HCT116 (cell line): Measurements from ENCODE around the gene MYO1A. TPM values are rescaled to one million over a fixed set of nuclear protein-coding genes. Genes with fewer than 3 reads are reported as not detected.

Experiments used
- ATAC-seq: fragments of 200-7000 bp; cut with Tn5 transposase; 2 replicates; pipeline ENCODE4 v1.9.1; 2020; ENCODE audit warnings: mild to moderate bottlenecking, moderate library complexity
- BruUV-seq: library from RNA; stranded (reverse); fragments of 400-500 nt; replicated peaks from 2 replicates; lab custom pipeline; 2021; lab: Mats Ljungman, UMichigan
- CTCF ChIA-PET: fragments of 300-600 bp; sonication (Branson Sonifier 250); formaldehyde crosslinking; loops from one replicate; lab custom pipeline; 2021; ENCODE audit warnings: antibody characterized with exemption; lab: Charles Lee
- POLR2A ChIA-PET: fragments of 300-600, 350-600 bp; sonication (Branson Sonifier 250); formaldehyde crosslinking; loops from one replicate; lab custom pipeline; 2021; ENCODE audit warnings: antibody characterized with exemption; lab: Charles Lee
- RAD21 ChIA-PET, 2 experiments: fragments of 300-600 bp; sonication (Branson Sonifier 250); formaldehyde crosslinking; loops; one replicate each; lab custom pipeline; 2023; ENCODE audit warnings: low total read pairs in 2 of 2; ENCODE audit not compliant: uncharacterized antibody in 2 of 2, unreplicated experiment in 2 of 2, low non-redundant PET in 1 of 2; lab: Charles Lee
- DNase-seq: peaks from one replicate; pipeline ENCODE4 v3.0.0-alpha.2; 2010; ENCODE audit warnings: low read depth, low spot score
- H2AFZ ChIP-seq: fragments of 200-600 bp; shearing (Covaris generic), sonication (generic); 2 replicates; pipeline ENCODE4 v1.6.1; 2017; ENCODE audit warnings: low read depth, mixed run types, mixed read lengths, antibody characterized with exemption, low read length; ENCODE audit not compliant: poor library complexity, severe bottlenecking
- H3K27ac ChIP-seq: 2 replicates; pipeline ENCODE4 v1.5.1; 2012; ENCODE audit warnings: low read depth, low read length
- H3K27me3 ChIP-seq: fragments of 200-600 bp; sonication (generic); 2 replicates; pipeline ENCODE4 v1.6.1; 2016; ENCODE audit warnings: mixed run types, low read length, mixed read lengths; ENCODE audit not compliant: insufficient read depth
- H3K36me3 ChIP-seq, 2 experiments: fragments of 200-500 bp in 1 of 2; fragments of 200-600 bp in 1 of 2; sonication (Bioruptor generic) in 1 of 2; sonication (generic) in 1 of 2; 2 replicates each; pipeline versions ENCODE4 v1.5.1 to v1.6.1; 2014 to 2016; ENCODE audit warnings: low read length in 2 of 2, inconsistent platforms in 1 of 2, mixed read lengths in 1 of 2, mixed run types in 1 of 2; ENCODE audit not compliant: insufficient read depth in 2 of 2, control insufficient read depth in 1 of 2
- H3K4me1 ChIP-seq, 2 experiments: fragments of 200-600 bp in 1 of 2; sonication (generic) in 1 of 2; 2 replicates each; pipeline versions ENCODE4 v1.5.1 to v1.6.1; 2012 to 2017; ENCODE audit warnings: low read length in 2 of 2, inconsistent platforms in 1 of 2, mild to moderate bottlenecking in 1 of 2, mixed read lengths in 1 of 2, mixed run types in 1 of 2, moderate library complexity in 1 of 2; ENCODE audit not compliant: insufficient read depth in 2 of 2, control insufficient read depth in 1 of 2
- H3K4me2 ChIP-seq: fragments of 200-600 bp; sonication (generic); 2 replicates; pipeline ENCODE4 v1.6.1; 2017; ENCODE audit warnings: mixed run types, low read length, mixed read lengths
- H3K4me3 ChIP-seq, 2 experiments: fragments of 200-600 bp in 1 of 2; sonication (generic) in 1 of 2; replicated peaks in 1 of 2; 2 replicates each; pipeline ENCODE4 v1.5.1; 2011 to 2016; ENCODE audit warnings: low read length in 2 of 2, control low read depth in 1 of 2, low read depth in 1 of 2, mild to moderate bottlenecking in 1 of 2, mixed read lengths in 1 of 2, mixed run types in 1 of 2
- H3K79me2 ChIP-seq: fragments of 200-600 bp; sonication (generic); 2 replicates; pipeline ENCODE4 v1.6.1; 2017; ENCODE audit warnings: mild to moderate bottlenecking, mixed run types, low read length, moderate library complexity, mixed read lengths; ENCODE audit not compliant: insufficient read depth
- H3K9ac ChIP-seq: fragments of 200-600 bp; sonication (generic); 2 replicates; pipeline ENCODE4 v1.6.1; 2016; ENCODE audit warnings: low read length, mixed read lengths
- H3K9me2 ChIP-seq: fragments of 200-600 bp; sonication (generic), shearing (Covaris generic); 2 replicates; pipeline ENCODE4 v1.6.1; 2017; ENCODE audit warnings: mixed run types, mild to moderate bottlenecking, moderate library complexity; ENCODE audit not compliant: insufficient read depth
- H3K9me3 ChIP-seq, 2 experiments: fragments of 200-500 bp in 1 of 2; fragments of 200-600 bp in 1 of 2; sonication (Bioruptor generic) in 1 of 2; sonication (generic) in 1 of 2; 2 replicates each; pipeline ENCODE4 v1.6.1; 2014 to 2017; ENCODE audit warnings: low read length in 2 of 2, mixed read lengths in 2 of 2, inconsistent platforms in 1 of 2, low read depth in 1 of 2, mild to moderate bottlenecking in 1 of 2, mixed run types in 1 of 2, moderate library complexity in 1 of 2; ENCODE audit not compliant: control insufficient read depth in 1 of 2, insufficient read depth in 1 of 2
- H4K20me1 ChIP-seq: fragments of 200-600 bp; sonication (generic), shearing (Covaris generic); 2 replicates; pipeline ENCODE4 v1.6.1; 2017; ENCODE audit warnings: mixed run types, mild to moderate bottlenecking, moderate library complexity; ENCODE audit not compliant: insufficient read depth
- ATF3 ChIP-seq: IDR thresholded peaks from 2 replicates; pipeline ENCODE4 v1.6.1; 2012
- CBX3 ChIP-seq: IDR thresholded peaks from 2 replicates; pipeline ENCODE4 v1.6.1; 2012; ENCODE audit warnings: low read depth
- CEBPB ChIP-seq: IDR thresholded peaks from 2 replicates; pipeline ENCODE4 v1.6.1; 2012; ENCODE audit warnings: low read depth
- ELF1 ChIP-seq: IDR thresholded peaks from 2 replicates; pipeline ENCODE4 v1.6.1; 2012; ENCODE audit warnings: low read depth, borderline replicate concordance
- EZH2 ChIP-seq: fragments of 200-600 bp; sonication (generic); IDR thresholded peaks from 2 replicates; pipeline ENCODE4 v1.6.1; 2017; ENCODE audit warnings: antibody characterized with exemption, mixed run types
- EZH2phosphoT487 ChIP-seq: fragments of 200-600 bp; IDR thresholded peaks from 2 replicates; pipeline ENCODE4 v1.6.1; 2018; ENCODE audit warnings: antibody characterized with exemption, borderline replicate concordance
- FOSL1 ChIP-seq: IDR thresholded peaks from 2 replicates; pipeline ENCODE4 v1.6.1; 2012; ENCODE audit warnings: low read depth
- JUND ChIP-seq: IDR thresholded peaks from 2 replicates; pipeline ENCODE4 v1.6.1; 2012
- MAX ChIP-seq: IDR thresholded peaks from 2 replicates; pipeline ENCODE4 v1.6.1; 2012
- POLR2A ChIP-seq: IDR thresholded peaks from 2 replicates; pipeline ENCODE4 v1.7.0; 2011; ENCODE audit warnings: borderline replicate concordance; ENCODE audit not compliant: insufficient read depth, insufficient read length; ENCODE audit errors: extremely low read depth
- POLR2AphosphoS5 ChIP-seq: IDR thresholded peaks from 2 replicates; pipeline ENCODE4 v1.6.1; 2011; ENCODE audit warnings: mild to moderate bottlenecking, low read depth, low read length, moderate library complexity
- RAD21 ChIP-seq: IDR thresholded peaks from 2 replicates; pipeline ENCODE4 v1.6.1; 2012; ENCODE audit warnings: low read depth, mild to moderate bottlenecking
- SIN3A ChIP-seq: IDR thresholded peaks from 2 replicates; pipeline ENCODE4 v1.6.1; 2012; ENCODE audit warnings: low read depth
- SP1 ChIP-seq: IDR thresholded peaks from 2 replicates; pipeline ENCODE4 v1.6.1; 2012; ENCODE audit warnings: low read depth
- SRF ChIP-seq: IDR thresholded peaks from 2 replicates; pipeline ENCODE4 v1.6.1; 2012; ENCODE audit warnings: low read depth
- TCF7L2 ChIP-seq: IDR thresholded peaks from 2 replicates; pipeline ENCODE4 v1.7.0; 2011; ENCODE audit warnings: borderline replicate concordance, inconsistent platforms; ENCODE audit not compliant: insufficient read depth, insufficient read length; ENCODE audit errors: extremely low read depth
- ZFX ChIP-seq: fragments of 450-650 bp; IDR thresholded peaks from 2 replicates; pipeline ENCODE4 v1.6.1; 2017
- intact Hi-C: fragments of 100-400 bp; cut with micrococcal nuclease; formaldehyde crosslinking; loops from 2 replicates; pipeline ENCODE4 v1.10.0; 2022
- total RNA-seq: library from RNA; stranded (reverse); gene quantifications from one replicate; pipeline ENCODE4 v1.2.1, GENCODE V29; 2021; ENCODE audit not compliant: unreplicated experiment
- TF ChIP-seq, protein P1 (sequence below): IDR thresholded peaks from 2 replicates; pipeline ENCODE4 v1.6.1; 2011; ENCODE audit warnings: mild to moderate bottlenecking, low read length, moderate library complexity; ENCODE audit not compliant: insufficient replicate concordance; ENCODE audit errors: extremely low read depth
- TF ChIP-seq, protein P2 (sequence below), 3 experiments: fragments of 200-600 bp in 1 of 3; sonication (generic) in 1 of 3; IDR thresholded peaks in 2 of 3; conservative IDR thresholded peaks in 1 of 3; 2 replicates each; pipeline ENCODE4 v1.5.1; 2012 to 2017; ENCODE audit warnings: low read depth in 2 of 3, low read length in 2 of 3, antibody characterized with exemption in 1 of 3, borderline replicate concordance in 1 of 3, control low read depth in 1 of 3, mild to moderate bottlenecking in 1 of 3, mixed read lengths in 1 of 3, mixed run types in 1 of 3, moderate library complexity in 1 of 3; ENCODE audit not compliant: insufficient read depth in 1 of 3

MYO1A gene
- total RNA-seq, 1 experiment from 2014 or later: 0.76 TPM

GRCh38 chr12:57010627-57011247 lies 39.2 kb downstream of the MYO1A start:
- intact Hi-C loops: no loop called here
- H3K27ac ChIP-seq: no peak overlapping the region
- no peaks in the 10 kb centered on the region for H3K9me2 ChIP-seq
- no peaks in the 10 kb centered on the region for H4K20me1 ChIP-seq
- TF ChIP-seq SRF: no peak
- TF ChIP-seq JUND: no peak
- no peak for TF ChIP-seq ELF1
- TF ChIP-seq ZFX: no peak
- TF ChIP-seq, protein P1, sequence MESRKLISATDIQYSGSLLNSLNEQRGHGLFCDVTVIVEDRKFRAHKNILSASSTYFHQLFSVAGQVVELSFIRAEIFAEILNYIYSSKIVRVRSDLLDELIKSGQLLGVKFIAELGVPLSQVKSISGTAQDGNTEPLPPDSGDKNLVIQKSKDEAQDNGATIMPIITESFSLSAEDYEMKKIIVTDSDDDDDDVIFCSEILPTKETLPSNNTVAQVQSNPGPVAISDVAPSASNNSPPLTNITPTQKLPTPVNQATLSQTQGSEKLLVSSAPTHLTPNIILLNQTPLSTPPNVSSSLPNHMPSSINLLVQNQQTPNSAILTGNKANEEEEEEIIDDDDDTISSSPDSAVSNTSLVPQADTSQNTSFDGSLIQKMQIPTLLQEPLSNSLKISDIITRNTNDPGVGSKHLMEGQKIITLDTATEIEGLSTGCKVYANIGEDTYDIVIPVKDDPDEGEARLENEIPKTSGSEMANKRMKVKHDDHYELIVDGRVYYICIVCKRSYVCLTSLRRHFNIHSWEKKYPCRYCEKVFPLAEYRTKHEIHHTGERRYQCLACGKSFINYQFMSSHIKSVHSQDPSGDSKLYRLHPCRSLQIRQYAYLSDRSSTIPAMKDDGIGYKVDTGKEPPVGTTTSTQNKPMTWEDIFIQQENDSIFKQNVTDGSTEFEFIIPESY: no peak
- TF ChIP-seq EZH2phosphoT487: no peak
- no peak for TF ChIP-seq SP1
- TF ChIP-seq CBX3: no peak
- no peak for TF ChIP-seq EZH2
- no peak for TF ChIP-seq RAD21
- TF ChIP-seq ATF3: no peak
- TF ChIP-seq TCF7L2: no peak
- no peak for TF ChIP-seq MAX
- no peak for TF ChIP-seq CEBPB
- TF ChIP-seq POLR2AphosphoS5: no peak
- TF ChIP-seq SIN3A: no peak
- TF ChIP-seq FOSL1: no peak
- no peak for TF ChIP-seq POLR2A
- TF ChIP-seq, protein P2, sequence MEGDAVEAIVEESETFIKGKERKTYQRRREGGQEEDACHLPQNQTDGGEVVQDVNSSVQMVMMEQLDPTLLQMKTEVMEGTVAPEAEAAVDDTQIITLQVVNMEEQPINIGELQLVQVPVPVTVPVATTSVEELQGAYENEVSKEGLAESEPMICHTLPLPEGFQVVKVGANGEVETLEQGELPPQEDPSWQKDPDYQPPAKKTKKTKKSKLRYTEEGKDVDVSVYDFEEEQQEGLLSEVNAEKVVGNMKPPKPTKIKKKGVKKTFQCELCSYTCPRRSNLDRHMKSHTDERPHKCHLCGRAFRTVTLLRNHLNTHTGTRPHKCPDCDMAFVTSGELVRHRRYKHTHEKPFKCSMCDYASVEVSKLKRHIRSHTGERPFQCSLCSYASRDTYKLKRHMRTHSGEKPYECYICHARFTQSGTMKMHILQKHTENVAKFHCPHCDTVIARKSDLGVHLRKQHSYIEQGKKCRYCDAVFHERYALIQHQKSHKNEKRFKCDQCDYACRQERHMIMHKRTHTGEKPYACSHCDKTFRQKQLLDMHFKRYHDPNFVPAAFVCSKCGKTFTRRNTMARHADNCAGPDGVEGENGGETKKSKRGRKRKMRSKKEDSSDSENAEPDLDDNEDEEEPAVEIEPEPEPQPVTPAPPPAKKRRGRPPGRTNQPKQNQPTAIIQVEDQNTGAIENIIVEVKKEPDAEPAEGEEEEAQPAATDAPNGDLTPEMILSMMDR (IDR thresholded peaks at IDR 0.05 in 2 of 3, conservative IDR thresholded peaks at IDR 0.05 in 1 of 3; ENCODE audit: borderline replicate concordance in 1 of 3, insufficient read depth in 1 of 3, low read depth in 2 of 3, low read length in 2 of 3): no peak
- no peak for DNase-seq
- no peak for ATAC-seq
- no peaks in the 10 kb centered on the region for H3K36me3 ChIP-seq
- no peak overlapping the region for H3K4me2 ChIP-seq
- CTCF ChIA-PET: interaction anchor here (0.9 kb wide), 1 partner anchor 9 kb away, joined by 3 read pairs; no protein-coding TSS in a partner anchor
- H3K9ac ChIP-seq: no peak overlapping the region
- POLR2A ChIA-PET: no interaction called here
- BruUV-seq: no TSS peak
- H3K9me3 ChIP-seq: no peaks in the 10 kb centered on the region
- no peak overlapping the region for H2AFZ ChIP-seq
- H3K4me3 ChIP-seq: no peak overlapping the region
- peaks cover 25% of the 10 kb centered on the region; the same call in 1 of the 2 replicates for H3K27me3 ChIP-seq
- H3K79me2 ChIP-seq: peaks cover 4% of the 10 kb centered on the region
- RAD21 ChIA-PET: no interaction called here
- H3K4me1 ChIP-seq: peaks cover 0 to 15% of the 10 kb centered on the region in 2 experiments; a peak in 2 of 4 replicates
